HG02973 (cell line): ENCODE results near the gene APOOL.
"Not testable (repeated sequence)": the region's sequence is repeated elsewhere in the genome, so short reads cannot be mapped to it uniquely, and the experiment has no call there.

Source experiments
- ATAC-seq: cut with Tn5 transposase; IDR thresholded peaks from one replicate; pipeline ENCODE4 v1.9.1; 2021; ENCODE audit warnings: moderate library complexity; ENCODE audit not compliant: unreplicated experiment

Gene APOOL, protein sequence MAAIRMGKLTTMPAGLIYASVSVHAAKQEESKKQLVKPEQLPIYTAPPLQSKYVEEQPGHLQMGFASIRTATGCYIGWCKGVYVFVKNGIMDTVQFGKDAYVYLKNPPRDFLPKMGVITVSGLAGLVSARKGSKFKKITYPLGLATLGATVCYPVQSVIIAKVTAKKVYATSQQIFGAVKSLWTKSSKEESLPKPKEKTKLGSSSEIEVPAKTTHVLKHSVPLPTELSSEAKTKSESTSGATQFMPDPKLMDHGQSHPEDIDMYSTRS

DNA sequence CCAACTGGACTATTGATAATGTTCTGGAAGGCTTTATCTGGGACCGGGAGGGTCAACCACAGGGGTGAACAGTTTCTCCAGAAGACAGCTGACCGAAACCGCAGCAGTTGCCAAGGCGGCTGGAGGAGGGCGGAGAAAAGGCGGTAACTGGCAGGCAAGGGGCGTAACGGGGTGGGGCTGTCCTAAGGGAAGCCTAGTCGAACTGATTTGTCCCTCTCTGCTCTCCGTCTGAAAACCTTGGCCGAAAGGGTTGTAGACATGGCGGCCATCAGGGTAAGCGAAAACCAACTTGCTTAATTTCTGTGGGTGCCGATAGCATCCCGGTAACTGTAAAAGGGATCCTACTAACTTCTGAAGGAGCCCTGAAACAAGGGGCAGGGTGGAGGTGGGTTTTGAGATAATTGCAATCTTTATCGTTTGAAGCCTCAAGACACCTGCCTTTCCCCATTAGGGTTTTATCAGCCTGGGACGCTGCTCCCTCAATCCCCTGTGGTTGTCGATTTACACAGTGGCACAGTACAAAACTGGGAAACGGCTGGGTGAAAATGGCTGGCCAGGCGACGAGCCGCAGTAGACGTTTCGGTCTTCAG lies at the start of gene APOOL:
APOOL (plus strand) TSS at position 223 of the 590 bp plus-strand sequence; CDS start at position 259, 36 bp downstream.
- ATAC-seq = peak; percentile 97

DNA sequence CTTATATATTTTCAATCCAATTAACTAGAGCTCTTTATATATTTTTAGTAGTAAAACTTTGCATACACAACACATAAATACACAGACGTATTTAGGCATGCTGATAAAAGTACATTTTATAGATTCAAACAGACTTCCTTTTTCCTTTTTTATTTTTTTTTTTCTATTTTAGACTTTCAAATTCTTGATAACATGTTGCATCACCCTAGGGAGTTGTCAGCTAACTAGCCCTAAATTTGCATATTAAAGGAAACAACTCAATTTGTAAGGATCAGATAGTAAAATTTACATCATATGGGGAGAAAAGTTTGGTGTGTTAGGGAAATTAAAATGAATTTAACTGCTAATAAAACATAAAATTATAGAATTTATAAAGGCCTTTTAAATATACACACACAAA lies 47.4 kb upstream of the APOOL start:
- ATAC-seq = no peak

DNA sequence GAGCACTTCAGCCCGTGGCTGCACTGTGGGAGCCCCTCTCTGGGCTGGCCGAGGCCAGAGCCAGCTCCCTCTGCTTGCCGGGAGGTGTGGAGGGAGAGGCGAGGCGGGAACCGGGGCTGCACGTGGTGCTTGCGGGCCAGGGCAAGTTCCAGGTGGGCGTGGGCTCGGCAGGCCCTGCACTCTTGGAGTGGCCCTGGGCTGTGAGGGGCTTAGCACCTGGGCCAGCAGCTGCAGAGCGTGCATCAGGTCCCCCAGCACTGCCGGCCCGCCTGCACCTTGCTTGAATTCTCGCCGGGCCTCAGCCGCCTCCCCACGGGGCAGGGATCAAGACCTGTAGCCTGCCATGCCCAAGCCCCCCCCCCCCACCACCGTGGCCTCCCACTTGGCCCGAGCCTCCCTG lies 28.9 kb upstream of the APOOL start:
- ATAC-seq = no peak

DNA sequence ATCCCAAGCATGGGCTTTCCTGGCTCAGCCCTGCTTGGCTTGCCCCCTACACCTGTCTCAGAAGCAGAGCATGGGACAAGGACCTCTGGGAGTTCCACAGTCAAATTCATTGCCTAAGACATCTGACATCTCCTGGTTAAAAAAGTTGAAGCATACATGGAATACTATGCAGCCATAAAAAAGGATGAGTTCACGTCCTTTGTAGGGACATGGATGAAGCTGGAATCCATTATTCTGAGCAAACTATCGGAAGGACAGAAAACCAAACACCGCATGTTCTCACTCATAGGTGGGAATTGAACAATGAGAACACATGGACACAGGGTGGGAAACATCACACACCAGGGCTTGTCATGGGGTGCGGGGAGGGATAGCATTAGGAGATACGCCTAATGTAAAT lies 11.9 kb upstream of the APOOL start:
- not testable (repeated sequence) for ATAC-seq

DNA sequence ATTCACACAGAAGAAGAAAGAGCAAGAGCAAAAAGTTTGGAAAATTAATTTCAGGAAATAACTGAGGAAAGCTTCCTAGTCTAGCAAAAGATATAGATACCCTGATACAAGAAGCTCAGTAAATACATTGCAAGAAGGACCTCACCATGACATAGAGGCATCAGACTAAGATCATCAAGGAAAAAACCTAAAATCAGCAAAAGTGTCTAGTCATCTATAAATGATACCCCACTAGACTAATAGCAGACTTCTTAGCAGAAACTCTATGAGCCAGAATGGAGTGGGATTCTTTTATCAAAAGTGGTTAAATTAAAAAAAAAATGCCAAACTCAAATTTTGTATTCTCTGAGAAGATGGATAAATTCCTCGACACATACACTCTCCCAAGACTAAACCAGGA lies 10.5 kb upstream of the APOOL start:
- no peak for ATAC-seq

DNA sequence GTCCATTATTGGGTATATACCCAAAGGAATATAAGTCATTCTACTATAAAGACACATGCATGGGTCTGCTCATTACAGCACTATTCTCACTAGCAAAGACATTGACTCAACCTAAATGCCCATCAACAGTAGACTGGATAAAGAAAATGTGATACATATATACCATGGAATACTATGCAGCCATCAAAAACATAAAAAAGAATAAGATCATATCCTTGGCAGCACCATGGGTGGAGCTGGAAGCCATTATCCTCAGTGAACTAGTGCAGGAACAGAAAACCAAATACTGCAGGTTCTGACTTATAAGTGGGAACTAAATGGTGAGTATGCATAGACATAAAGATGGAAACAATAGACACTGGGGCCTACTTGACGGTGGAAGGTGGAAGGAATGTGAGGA lies 2.3 kb upstream of the APOOL start:
- ATAC-seq = no peak

DNA sequence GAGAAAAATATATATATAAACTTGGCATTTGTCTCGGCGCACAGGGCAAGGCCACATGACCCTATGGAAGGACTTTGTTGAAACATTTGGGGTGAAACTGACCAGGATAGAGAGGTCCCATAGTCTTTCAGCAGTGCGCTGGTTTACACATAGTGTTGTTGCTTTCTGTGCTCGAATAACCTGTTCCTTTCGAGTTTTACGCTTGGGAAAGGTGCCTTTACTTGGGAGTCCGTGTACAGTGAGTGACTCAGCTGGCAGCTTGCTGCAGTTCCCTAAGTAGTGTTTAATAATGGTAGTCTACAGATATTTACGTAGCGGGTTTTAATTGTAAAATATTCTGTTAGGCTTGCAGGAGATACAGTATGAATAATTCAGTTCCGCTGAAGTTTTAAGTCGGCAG lies 578 bp downstream of the APOOL start:
- no peak for ATAC-seq

DNA sequence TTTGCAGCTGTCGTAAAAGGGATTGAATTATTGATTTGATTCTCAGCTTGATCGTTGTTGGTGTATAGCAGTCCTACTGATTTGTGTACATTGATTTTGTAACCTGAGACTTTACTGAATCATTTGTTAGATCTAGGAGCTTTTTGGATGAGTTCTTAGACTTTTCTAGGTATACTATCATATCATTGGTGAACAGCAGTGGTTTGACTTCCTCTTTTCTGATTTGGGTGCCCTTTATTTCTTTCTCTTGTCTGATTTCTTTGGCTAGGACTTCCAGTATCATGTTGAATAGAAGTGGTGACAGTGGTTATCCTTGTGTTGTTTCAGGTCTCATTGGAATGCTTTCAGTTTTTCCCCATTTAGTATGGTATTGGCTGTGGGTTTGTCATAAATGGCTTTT lies 8.4 kb downstream of the APOOL start:
- no peak for ATAC-seq

DNA sequence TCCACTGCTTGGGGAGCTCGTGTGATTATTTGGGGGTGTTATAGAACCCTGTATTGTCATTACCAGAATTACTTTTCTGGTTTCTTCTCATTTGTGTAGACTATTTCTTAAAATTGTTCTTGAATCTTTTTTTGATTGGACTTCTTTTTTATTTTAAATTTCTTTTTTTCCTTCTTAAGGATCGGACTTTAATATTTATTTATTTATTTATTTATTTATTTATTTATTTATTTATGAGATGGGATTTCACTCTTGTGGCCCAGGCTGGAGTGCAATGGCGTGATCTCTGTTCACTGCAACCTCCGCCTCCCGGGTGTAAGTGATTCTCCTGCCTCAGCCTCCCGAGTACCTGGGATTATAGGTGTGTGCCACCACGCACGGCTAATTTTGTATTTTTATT lies 11.7 kb downstream of the APOOL start:
- ATAC-seq = not testable (repeated sequence)

DNA sequence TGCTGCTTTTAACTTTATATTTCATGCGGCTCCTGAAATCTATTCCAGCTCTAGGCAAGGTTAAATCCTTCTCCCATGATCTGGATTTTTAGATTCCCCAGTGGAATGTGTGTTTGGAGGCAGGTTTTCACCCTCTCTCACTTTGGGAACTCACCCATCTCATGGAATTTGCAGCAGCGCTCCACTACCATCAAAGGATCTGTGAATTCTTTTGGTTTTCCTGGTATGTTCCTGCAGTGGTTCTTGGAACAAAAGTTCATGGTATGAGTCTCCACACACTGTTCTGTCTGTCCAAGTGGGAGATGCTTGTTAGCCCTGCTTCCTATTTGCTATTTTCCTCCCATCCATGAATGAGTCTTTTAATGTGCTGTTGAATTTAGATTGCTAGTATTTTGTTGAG lies 14.0 kb downstream of the APOOL start:
- no peak for ATAC-seq

DNA sequence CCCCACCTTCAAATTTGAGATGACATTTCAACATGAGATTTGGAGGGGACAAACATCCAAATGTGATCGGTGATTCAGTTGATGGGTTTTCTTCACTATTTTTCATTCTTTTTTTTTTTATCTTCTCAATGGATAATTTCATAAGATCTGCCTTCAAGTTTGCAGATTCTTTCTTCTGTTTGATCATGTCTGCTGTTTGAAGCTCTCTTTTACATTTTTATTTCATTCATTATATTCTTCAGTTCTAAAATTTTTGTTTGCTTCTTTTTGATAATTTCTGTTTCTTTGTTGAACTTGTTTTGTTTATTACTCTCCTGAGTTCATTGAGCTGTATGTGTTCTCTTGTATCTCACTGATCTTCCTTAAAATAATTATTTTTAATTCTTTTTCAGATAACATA lies 14.8 kb downstream of the APOOL start:
- no peak for ATAC-seq

DNA sequence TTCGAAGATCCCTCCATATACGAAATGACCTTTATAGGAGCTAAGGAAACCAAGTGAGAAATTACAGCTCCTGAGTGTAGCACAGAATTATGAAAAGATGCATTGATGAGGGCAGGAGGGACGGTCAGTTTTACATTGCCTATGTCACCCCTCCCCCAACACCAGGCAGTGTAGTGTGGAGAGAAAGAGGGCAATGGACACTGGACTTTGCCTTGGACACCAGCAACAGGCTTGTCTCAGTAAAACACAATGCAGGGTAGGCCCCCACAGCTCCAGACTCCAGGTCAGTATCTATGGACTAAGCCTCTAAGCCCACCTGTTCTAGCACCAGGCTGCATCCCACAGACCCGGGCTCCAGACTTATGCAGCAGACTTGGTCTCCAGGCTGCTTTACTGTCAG lies 16.5 kb downstream of the APOOL start:
- ATAC-seq = no peak

DNA sequence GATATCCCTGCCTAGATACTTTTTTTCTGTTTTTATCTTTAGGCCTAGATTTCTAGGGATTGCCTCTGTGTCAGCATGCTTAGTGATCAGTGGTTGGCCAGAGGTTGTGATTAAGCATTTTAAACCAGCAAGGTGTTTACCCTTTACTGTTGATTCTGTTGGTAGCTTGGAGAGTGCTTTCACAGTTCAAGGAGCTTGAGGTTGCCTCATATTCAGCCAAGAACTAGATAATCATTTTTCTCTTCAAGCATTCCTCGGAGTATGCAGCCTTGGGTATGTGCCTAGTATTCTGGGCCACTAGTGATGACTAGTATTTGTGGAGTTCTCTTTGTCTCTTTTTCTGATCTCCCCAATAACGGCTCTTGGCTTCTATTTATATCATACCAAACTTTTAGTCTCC lies 20.4 kb downstream of the APOOL start:
- ATAC-seq = no peak

DNA sequence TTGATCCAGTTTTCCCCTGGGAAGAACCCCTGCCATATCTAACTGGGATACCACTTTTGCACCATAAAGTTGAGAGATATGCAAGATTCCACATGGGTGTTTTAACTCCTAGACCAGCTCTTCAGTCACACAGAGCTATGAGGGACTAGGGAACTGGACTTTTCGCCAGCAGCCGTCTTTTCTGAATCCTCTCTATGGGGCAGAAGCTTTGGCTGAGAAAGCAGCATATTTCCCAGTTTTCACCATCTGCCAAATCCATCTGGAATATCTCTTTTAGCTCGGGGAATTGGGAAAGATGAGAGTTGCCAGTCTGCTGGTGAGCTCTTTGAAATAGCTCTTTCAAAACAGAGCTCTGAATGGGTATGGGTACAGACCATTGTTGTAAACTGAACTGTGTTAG lies 20.9 kb downstream of the APOOL start:
- no peak for ATAC-seq

DNA sequence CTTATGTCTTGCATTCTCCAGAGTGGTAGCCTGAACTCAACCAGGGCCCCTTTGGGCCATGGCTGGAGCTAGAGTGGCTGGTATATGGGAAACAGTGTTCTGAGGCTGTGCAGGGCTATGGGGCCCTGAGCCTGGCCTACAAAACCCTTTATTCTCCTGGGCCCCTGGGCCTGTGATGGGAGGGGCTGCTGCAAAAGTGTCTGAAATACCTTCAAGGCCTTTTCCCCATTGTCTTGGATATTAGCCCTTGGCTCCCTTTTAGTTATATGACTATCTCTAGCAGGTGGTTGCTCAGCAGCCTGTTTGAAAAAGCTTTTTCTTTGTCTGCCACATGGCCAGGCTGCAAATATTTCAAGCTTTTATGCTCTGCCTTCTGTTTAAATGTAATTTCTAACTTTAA lies 22.5 kb downstream of the APOOL start:
- ATAC-seq = no peak

DNA sequence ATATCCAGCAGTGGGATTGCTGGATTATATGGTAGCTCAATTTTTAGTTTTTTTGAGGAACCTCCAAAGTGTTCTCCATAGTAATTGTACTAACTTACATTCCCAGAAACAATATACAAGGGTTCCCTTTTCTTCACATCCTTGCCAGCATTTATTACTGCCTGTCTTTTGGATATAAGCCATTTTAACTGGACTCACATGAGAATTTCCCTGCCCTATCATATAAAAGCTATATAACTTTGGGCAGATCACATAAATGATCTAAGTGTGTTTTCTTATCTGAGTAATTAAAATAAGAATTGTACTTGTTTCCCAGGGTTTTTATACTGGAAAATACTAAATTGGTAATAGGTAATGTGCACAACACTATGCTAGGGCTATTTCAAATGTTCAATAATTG lies 25.4 kb downstream of the APOOL start:
- no peak for ATAC-seq

DNA sequence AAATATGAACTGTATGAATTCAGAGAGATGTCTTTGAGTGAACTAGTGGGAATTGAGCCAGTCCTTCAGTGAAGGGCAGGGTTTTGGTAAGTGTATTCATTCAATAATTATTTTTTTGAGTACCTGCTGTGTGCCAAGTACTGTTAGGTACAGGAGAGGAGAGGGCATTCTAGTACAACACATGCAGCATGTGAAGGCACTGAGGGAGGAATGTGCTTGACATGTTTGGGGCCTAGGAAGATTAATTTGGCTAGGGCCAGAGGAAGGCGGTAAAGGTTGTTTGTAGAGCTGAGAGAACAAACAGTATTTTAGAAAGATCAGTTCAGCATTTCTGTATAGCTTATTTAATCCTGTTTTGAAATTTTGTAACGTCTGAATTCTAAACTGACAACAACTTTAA lies 27.8 kb downstream of the APOOL start:
- no peak for ATAC-seq

DNA sequence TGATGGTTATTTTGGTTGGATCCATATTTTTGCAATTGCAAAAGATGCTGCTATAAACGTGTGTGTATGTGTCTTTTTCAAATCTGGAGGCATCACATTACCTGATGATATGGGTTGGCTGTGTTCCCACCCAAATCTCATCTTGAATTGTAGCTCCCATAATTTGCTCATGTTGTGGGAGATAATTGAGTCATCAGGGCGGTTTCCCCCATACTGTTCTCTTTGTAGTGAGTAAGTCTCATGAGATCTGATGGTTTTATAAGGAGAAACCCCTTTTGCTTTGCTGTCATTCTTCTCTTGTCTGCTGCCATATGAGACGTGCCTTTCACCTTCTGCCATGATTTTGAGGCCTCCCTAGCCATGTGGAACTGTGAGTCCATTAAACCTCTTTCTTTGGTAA lies 33.4 kb downstream of the APOOL start:
- ATAC-seq = no peak

DNA sequence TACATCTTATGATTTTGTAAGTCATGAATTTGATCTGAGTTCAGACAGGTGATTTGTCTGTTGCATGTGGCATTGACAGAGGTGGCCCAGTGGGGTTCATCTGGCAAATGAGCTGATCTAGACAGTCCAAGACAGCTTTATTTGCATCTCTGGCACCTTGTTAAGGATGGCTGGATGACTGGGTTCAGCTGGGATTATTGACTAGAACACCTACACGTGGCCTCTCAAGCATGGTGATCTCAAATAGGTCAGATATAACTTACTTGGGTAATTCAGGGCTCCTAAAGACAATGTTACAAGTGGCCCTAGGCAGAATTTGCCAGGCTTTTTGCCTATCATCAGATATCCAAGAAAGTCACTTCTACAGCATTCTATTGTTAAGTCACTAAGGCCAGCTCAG lies 48.0 kb downstream of the APOOL start:
- no peak for ATAC-seq

DNA sequence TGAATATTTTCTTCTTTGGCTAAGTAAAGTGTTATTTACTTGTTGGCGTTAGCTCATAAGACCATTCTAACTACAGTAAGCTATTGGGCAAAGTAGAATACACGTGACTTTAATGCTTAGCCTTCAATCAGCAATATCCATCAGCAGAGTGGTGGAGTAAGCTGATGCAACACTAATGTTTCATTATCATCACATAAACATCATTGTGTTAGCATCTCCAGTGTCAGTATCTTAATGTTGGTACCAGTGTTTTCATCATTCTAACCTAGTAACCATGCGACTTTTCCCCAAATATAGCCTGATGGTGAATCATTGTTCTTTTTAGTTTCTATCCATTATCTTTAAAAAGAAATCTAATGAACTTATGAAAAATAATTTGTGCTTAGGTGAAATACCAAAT lies 48.5 kb downstream of the APOOL start:
- no peak for ATAC-seq

DNA sequence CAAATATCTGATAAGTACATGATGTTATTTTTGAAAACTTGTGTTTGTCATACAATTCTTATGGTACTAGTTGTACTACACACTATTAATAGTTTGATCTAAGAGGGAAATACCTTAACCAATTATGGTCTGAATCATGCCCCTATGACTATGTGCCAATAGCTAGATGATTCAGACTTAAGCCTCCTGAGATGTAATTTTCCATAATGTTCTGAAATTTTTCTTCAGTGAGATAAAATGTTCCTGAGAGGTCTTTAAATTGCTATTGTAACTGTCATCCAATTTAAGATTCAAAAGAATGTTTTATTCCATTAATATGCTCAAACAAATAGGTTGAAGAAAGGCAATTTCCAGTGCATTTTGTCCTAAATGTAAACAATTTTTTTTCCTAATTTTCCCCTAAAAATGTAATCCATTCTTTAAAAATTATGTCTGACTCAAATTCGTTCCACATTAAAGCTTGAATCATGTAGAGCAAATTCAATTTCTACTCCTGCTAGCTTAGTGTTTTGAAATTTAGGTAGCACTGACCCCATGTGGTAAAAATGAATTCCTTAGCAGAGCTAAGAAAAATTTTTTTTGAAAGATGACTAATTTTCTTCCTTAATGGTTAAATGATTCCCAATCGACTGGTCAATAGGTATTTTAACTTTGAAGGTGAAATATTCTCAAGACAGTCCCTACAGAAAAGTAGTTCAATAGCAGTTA lies 49.1 kb downstream of the APOOL start:
- no peak for ATAC-seq

DNA sequence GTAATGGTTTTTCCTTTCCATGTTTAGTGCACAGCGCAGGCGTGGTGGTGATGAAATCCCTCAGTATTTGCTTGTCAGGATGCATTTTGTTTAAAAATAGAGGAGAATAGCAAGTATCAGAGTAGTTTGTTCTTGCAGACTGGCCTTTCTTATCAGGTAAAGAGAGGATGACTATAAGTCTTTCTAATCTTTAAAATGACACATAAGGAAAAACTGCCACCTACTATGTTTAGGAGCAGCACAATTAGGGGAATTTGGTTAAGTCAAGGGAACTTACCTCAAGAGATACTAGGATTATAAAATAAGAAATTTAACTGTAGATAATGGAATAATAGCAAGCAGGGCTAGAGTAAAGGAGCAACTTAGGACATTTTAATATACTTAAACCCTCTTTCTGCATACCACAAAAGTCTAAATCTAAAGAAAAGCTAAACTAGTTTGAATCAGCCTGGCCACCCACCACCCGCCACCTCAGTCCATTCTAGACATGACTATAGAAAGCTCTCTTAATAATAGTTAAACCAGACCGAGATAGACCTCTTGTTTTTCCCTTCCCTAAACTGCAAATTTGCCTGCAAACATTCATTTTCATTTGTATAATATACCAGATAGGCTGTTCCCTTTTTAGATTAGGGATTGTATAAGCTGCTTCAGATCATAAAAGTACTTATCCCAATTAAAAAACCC lies 62.0 kb downstream of the APOOL start:
- ATAC-seq = no peak
